Kidney (tissue), 14 donors: ENCODE data around the gene LURAP1L. TPM values are rescaled to one million over a fixed set of nuclear protein-coding genes. Genes with fewer than 3 reads are reported as not detected.

Experiments used
- DNase-seq, 5 donors: peaks; one replicate each; pipeline ENCODE4 v3.0.0-alpha.2; 2013 to 2020
- FAIRE-seq: peaks from 2 replicates; lab custom pipeline; 2012; peaks lifted over from hg19 to GRCh38; lab: Jason Lieb, UNC
- H3K27ac ChIP-seq, 2 donors: one replicate each; pipeline ENCODE4 v1.7.0; 2013; ENCODE audit warnings: low read depth in 2 of 2, low read length in 2 of 2, inconsistent platforms in 1 of 2
- H3K27me3 ChIP-seq: one replicate; pipeline ENCODE4 v1.7.1; 2013; ENCODE audit warnings: low read length, inconsistent platforms; ENCODE audit not compliant: control insufficient read depth, insufficient read depth
- H3K36me3 ChIP-seq, 3 donors: one replicate each; pipeline versions ENCODE4 v1.7.0 to v1.7.1; 2013; ENCODE audit warnings: low read length in 3 of 3, control low read depth in 1 of 3, inconsistent platforms in 1 of 3; ENCODE audit not compliant: insufficient read depth in 3 of 3, control insufficient read depth in 2 of 3
- H3K4me1 ChIP-seq, 3 donors: one replicate each; pipeline versions ENCODE4 v1.7.0 to v1.7.1; 2013; ENCODE audit warnings: low read length in 3 of 3, inconsistent platforms in 1 of 3, low read depth in 1 of 3; ENCODE audit not compliant: control insufficient read depth in 2 of 3, insufficient read depth in 2 of 3
- H3K4me3 ChIP-seq, 3 donors: one replicate each; pipeline versions ENCODE4 v1.7.0 to v1.8.1; 2013; ENCODE audit warnings: low read length in 3 of 3, control low read depth in 1 of 3, inconsistent platforms in 1 of 3
- H3K9ac ChIP-seq, 3 donors: one replicate each; pipeline versions ENCODE4 v1.7.0 to v1.7.1; 2013; ENCODE audit warnings: low read length in 3 of 3, control low read depth in 1 of 3, inconsistent platforms in 1 of 3
- H3K9me3 ChIP-seq, 3 donors: one replicate each; pipeline versions ENCODE4 v1.7.0 to v1.7.1; 2013; ENCODE audit warnings: low read length in 3 of 3, control low read depth in 1 of 3, inconsistent platforms in 1 of 3; ENCODE audit not compliant: control insufficient read depth in 2 of 3, insufficient read depth in 1 of 3
- intact Hi-C: fragments of 100-400 bp; cut with DNase I; formaldehyde crosslinking; loops from one replicate; pipeline ENCODE4 v1.11.1; 2022
- polyA plus RNA-seq: library from polyadenylated mRNA; stranded (reverse); fragments of 350-450 nt; fragmentation: Illumina TruSeq; extraction: RNeasy Lipid Tissue Mini Kit (QIAGEN cat#74804); gene quantifications from one replicate; pipeline ENCODE4 v1.2.3, GENCODE V29; 2014; ENCODE audit warnings: low read depth, low replicate concordance; ENCODE audit not compliant: insufficient read depth
- total RNA-seq: library from RNA; stranded (reverse); fragmentation: NEBNext Ultra II Directional; extraction: Animal tissue kit (Norgen Biotek cat#: 25700); gene quantifications from one replicate; pipeline ENCODE4 v1.2.1, GENCODE V29; 2021
- TF ChIP-seq, protein P1 (sequence below): IDR thresholded peaks from 3 replicates; pipeline ENCODE4 v1.5.1; 2012; ENCODE audit warnings: mild to moderate bottlenecking, moderate library complexity, borderline replicate concordance; ENCODE audit not compliant: insufficient read depth; ENCODE audit errors: extremely low read depth
- donor health status: control.
- donor health status: control.
- donor health status: control.
- donor health status: control.
- donor health status: control.
- donor health status: DM: yes; HTN: yes; CAD: no.
- donor health status: Normal renal cell carcinoma (clear cell type).

LURAP1L gene
- total and polyA plus RNA-seq, 2 donors from 2014 or later: 3.8 to 11.1 TPM

DNA sequence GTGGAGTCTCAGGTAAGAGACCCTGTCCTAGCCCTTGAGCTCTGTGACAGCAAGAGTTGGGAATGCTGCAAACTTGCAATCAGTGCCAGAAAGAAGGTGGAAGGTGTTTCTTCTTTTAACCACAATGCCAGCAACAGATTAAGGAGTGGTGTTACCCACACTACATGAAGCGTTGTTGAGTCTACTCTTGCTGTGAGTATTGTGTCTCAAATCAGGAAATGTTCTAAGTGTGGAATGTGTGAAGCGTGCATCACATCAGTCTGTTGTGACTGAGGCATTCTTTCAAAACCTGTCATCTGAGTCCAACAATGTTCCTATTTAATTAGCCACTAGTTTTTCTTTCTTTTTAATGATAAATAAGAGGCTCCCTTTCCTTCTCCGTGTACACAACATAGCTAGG, 2.9 kb upstream of the LURAP1L start:
- no peak overlapping the region for H3K27ac ChIP-seq
- H3K4me1 ChIP-seq: peaks cover 0 to 5% (median 0%) of the 10 kb centered on the region in 3 donors
- H3K9me3 ChIP-seq: no peaks in the 10 kb centered on the region
- H3K4me3 ChIP-seq: no peak overlapping the region
- TF ChIP-seq, protein P1, sequence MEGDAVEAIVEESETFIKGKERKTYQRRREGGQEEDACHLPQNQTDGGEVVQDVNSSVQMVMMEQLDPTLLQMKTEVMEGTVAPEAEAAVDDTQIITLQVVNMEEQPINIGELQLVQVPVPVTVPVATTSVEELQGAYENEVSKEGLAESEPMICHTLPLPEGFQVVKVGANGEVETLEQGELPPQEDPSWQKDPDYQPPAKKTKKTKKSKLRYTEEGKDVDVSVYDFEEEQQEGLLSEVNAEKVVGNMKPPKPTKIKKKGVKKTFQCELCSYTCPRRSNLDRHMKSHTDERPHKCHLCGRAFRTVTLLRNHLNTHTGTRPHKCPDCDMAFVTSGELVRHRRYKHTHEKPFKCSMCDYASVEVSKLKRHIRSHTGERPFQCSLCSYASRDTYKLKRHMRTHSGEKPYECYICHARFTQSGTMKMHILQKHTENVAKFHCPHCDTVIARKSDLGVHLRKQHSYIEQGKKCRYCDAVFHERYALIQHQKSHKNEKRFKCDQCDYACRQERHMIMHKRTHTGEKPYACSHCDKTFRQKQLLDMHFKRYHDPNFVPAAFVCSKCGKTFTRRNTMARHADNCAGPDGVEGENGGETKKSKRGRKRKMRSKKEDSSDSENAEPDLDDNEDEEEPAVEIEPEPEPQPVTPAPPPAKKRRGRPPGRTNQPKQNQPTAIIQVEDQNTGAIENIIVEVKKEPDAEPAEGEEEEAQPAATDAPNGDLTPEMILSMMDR: no peak
- DNase-seq (no peak), FAIRE-seq (no peak)
- H3K27me3 ChIP-seq: no peaks in the 10 kb centered on the region
- no peaks in the 10 kb centered on the region for H3K36me3 ChIP-seq
- intact Hi-C loops: no loop called here
- no peak overlapping the region for H3K9ac ChIP-seq

DNA sequence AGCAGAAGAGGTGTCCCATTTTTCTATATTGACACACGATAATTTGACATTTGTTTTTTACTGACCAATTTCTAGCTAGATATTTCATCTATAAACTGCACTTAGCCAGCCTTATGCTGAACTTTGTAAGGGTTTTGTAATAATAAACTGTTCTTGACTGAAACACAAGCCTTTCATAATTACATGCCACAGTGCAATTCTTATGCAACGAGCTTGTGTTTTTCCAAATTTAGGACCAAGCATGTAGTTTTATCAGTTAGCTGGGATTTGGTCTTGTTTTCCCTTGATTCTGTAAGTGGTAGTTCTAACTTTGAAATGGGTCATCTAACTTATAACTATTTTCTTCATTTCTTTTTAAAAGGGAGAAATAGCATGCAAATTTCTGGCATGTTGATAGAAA, 1.3 kb upstream of the LURAP1L start:
- no peak for FAIRE-seq
- TF ChIP-seq, protein P1: no peak

DNA sequence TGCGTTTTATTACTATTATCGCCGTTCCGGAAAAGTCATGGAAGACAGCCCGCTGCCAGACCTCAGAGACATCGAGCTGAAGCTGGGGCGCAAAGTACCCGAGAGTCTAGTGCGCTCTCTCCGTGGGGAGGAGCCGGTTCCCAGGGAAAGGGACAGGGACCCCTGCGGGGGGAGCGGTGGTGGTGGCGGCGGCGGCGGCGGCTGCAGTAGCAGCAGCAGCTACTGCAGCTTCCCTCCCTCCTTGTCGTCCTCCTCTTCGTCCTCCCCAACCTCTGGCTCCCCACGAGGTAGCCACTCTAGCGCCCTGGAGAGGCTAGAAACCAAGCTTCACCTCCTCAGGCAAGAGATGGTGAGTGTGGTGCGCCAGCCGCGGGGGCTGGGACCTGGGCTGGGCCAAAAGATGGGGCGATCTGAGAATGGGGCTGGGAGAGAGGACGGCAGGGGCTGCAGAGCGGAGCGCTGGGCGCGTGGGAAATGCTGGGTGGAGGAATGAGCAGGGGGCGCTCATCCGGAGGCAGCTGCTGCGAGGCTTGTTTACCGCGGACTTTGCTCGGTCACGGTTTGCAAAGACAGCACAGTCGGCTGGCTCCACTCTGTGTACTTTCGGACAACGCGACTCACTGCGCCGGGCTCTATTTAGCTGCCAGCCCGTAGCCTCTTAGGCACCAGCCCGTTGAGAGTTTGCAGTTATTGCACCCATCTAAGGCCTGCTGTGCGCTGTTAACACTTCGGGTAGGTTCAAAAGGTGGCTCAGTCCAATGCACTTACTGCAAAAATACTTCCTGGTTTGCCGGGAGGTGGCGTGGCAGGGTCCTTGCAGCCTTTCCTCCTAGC, 1.1 kb downstream of the LURAP1L start:
- peaks cover 0 to 5% (median 0%) of the 10 kb centered on the region in 3 donors for H3K4me1 ChIP-seq
- no peaks in the 10 kb centered on the region for H3K36me3 ChIP-seq
- H3K27me3 ChIP-seq: no peaks in the 10 kb centered on the region
- DNase-seq (peak; percentile 83 to 95 (median 92)), FAIRE-seq (no peak)
- peak overlapping the region; percentile 95 to 98 (median 98) for H3K4me3 ChIP-seq
- TF ChIP-seq, protein P1: peak; percentile 49
- peak overlapping the region; percentile 84 to 85 for H3K27ac ChIP-seq
- H3K9me3 ChIP-seq: no peaks in the 10 kb centered on the region
- peak overlapping the region; percentile 75 to 97 (median 91) for H3K9ac ChIP-seq
- intact Hi-C loops: no loop called here

More for the DNA sequence above, 1.3 kb upstream of the LURAP1L start:
- no peak for DNase-seq
- Histone ChIP-seq H3K4me1 (peaks cover 0 to 5% (median 0%) of the 10 kb centered on the region in 3 donors), H3K27ac (no peak overlapping the region), H3K9ac (no peak overlapping the region), H3K36me3 (no peaks in the 10 kb centered on the region), H3K9me3 (no peaks in the 10 kb centered on the region), H3K4me3 (no peak overlapping the region), H3K27me3 (no peaks in the 10 kb centered on the region)
- intact Hi-C loops: no loop called here
